Nephron (organoid): ENCODE results near the gene CLIC3.

ENCODE experiments used
- H3K27ac Mint-ChIP-seq, 3 experiments: 2 replicates each; pipeline ENCODE4 v1.8.0; 2020; ENCODE audit warnings: mixed read lengths in 3 of 3, mild to moderate bottlenecking in 2 of 3, moderate library complexity in 1 of 3
- H3K27me3 Mint-ChIP-seq: 2 replicates; pipeline ENCODE4 v1.8.0; 2021; ENCODE audit warnings: low read depth, mild to moderate bottlenecking, moderate library complexity, mixed read lengths
- H3K36me3 Mint-ChIP-seq: 2 replicates; pipeline ENCODE4 v1.8.0; 2020; ENCODE audit warnings: low read depth, mixed read lengths
- H3K4me1 Mint-ChIP-seq: 2 replicates; pipeline ENCODE4 v1.8.0; 2020; ENCODE audit warnings: mixed read lengths
- H3K4me3 Mint-ChIP-seq, 3 experiments: 2 replicates each; pipeline ENCODE4 v1.8.0; 2020; ENCODE audit warnings: mild to moderate bottlenecking in 3 of 3, mixed read lengths in 3 of 3, moderate library complexity in 2 of 3
- H3K9me3 Mint-ChIP-seq: 2 replicates; pipeline ENCODE4 v1.8.0; 2020; ENCODE audit warnings: mixed read lengths
- CTCF ChIP-seq, 3 experiments: fragments of 200-600 bp; sonication (generic); IDR thresholded peaks; one replicate each; pipeline ENCODE4 v1.5.0; 2021; ENCODE audit warnings: antibody characterized with exemption in 3 of 3; ENCODE audit not compliant: unreplicated experiment in 3 of 3

CLIC3 gene

GRCh38 chr9:136977649-136978072 lies 18.7 kb downstream of the CLIC3 start:
- no peak for TF ChIP-seq CTCF (IDR thresholded peaks at IDR 0.05; ENCODE audit: unreplicated experiment in 3 of 3)
- H3K27me3 Mint-ChIP-seq, result no peaks in the 10 kb centered on the region
- no peaks in the 10 kb centered on the region for H3K9me3 Mint-ChIP-seq
- no peak overlapping the region for H3K27ac Mint-ChIP-seq
- H3K4me3 Mint-ChIP-seq, result peak overlapping the region; percentile 69 to 77 (median 70)
- H3K36me3 Mint-ChIP-seq, result no peaks in the 10 kb centered on the region
- H3K4me1 Mint-ChIP-seq, result no peaks in the 10 kb centered on the region

DNA sequence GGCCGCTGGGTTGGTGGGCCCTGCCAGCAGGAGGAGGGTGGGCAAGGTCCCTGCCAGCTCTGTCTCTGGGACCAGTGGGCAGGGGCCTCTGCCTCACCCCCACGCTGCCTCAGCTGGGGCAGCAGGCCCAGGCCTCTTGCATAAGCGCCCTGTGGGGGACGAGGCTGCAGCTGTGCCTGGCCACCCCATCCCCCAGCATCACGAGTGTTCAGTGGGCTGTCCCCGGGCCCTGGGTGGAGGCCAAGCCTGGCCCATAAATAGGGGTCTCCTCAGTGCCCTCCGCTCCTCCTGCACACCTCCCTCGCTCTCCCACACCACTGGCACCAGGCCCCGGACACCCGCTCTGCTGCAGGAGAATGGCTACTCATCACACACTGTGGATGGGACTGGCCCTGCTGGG lies 19.1 kb downstream of the CLIC3 start, which contains the start of gene PTGDS:
PTGDS (plus strand) TSS at position 282 of the 400 bp plus-strand sequence; CDS start at position 357, 75 bp downstream.
- Mint-ChIP-seq H3K4me3 (peak within 1 kb of the TSS; percentile 69 to 77 (median 70)), H3K27ac (peak within 1 kb of the TSS in 1 of 3 experiments; percentile 48)

DNA sequence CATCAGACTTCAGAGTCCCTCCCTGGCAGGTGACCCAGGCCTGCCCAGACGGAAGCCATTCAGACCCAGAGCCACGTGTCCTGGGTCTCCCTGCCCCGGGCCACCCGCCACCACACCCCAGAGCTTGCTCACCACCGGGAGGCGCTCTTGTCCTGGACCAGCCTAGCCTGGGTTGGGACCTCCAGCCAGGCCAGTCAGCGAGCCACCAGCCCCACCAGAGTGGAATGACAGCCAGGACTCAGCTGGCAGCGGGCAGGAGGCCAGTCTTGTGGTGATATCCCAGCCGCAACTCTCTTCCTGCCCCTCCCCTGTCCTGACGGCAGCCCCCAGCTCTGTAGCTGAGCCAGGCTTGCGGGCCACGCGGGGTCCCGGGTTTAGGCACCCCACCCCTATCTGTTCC lies 20.7 kb downstream of the CLIC3 start:
- no peaks in the 10 kb centered on the region for H3K36me3 Mint-ChIP-seq
- H3K27ac Mint-ChIP-seq, result no peak overlapping the region
- no peak overlapping the region for H3K4me3 Mint-ChIP-seq
- no peaks in the 10 kb centered on the region for H3K4me1 Mint-ChIP-seq
- no peaks in the 10 kb centered on the region for H3K27me3 Mint-ChIP-seq
- no peak for TF ChIP-seq CTCF (IDR thresholded peaks at IDR 0.05; ENCODE audit: unreplicated experiment in 3 of 3)
- no peaks in the 10 kb centered on the region for H3K9me3 Mint-ChIP-seq

More for the DNA sequence above, 19.1 kb downstream of the CLIC3 start, which contains the start of gene PTGDS:
- no peaks in the 10 kb centered on the region for H3K9me3 Mint-ChIP-seq
- TF ChIP-seq CTCF (IDR thresholded peaks at IDR 0.05; ENCODE audit: unreplicated experiment in 3 of 3), result no peak
- H3K4me1 Mint-ChIP-seq, result no peaks in the 10 kb centered on the region
- no peaks in the 10 kb centered on the region for H3K27me3 Mint-ChIP-seq
- H3K36me3 Mint-ChIP-seq, result no peaks in the 10 kb centered on the region

GRCh38 chr9:136974817-136975535 lies 21.4 kb downstream of the CLIC3 start:
- Mint-ChIP-seq H3K4me1 (no peaks in the 10 kb centered on the region), H3K36me3 (no peaks in the 10 kb centered on the region), H3K4me3 (peak overlapping the region in 1 of 3 experiments; percentile 47), H3K9me3 (no peaks in the 10 kb centered on the region), H3K27ac (no peak overlapping the region), H3K27me3 (no peaks in the 10 kb centered on the region)
- TF ChIP-seq CTCF (IDR thresholded peaks at IDR 0.05; ENCODE audit: unreplicated experiment in 3 of 3), result no peak

DNA sequence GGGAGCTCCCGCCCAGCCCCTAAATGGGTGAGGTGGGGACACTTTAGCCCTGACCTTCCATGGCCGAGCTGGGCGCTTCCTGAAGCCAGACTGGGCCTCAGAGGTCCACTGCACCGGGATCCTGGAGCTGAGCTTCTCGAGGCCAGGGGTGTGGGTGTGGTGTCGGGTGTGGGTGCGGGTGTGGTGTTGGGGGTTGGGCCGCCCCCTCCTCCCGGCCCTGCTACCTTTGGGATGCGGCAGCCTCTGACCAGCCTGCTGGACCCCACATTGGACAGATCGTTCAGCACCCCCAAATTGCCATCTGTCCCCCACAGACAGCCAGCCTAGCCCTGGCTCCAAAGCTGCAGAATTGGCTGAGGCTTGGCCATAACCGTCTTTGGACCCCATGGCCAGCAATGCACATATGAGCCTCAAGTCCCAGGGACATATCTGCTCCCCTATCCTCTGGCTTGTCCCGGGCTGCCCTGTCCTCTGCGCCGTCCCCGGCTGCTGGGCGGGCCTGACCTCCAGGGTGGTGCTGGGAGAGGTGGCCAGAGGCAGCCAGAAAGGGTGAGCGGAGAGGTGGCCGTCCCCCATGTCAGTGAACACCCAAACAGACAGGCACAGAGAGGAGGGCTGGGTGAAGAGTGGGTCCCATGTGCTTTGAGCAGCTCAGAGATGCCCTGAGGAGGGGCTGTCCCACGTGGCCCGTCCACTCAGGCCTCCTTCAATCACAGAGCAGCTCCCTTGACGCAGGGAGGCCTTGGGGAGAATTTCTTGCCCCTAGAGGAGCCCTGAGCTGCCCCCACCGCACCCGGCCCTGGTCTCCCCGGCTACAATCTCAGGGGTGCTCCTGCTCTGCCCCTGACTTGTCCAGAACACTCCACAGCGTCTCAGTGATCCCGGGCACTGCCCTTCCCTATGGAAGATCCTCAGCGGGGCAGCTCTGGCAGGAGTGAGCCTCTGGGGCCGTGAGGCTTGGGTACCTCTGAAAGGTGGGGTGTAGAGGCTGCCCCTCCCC lies 22.4 kb downstream of the CLIC3 start:
- no peaks in the 10 kb centered on the region for H3K36me3 Mint-ChIP-seq
- no peaks in the 10 kb centered on the region for H3K4me1 Mint-ChIP-seq
- no peak overlapping the region for H3K27ac Mint-ChIP-seq
- no peak overlapping the region for H3K4me3 Mint-ChIP-seq
- no peaks in the 10 kb centered on the region for H3K27me3 Mint-ChIP-seq
- TF ChIP-seq CTCF (IDR thresholded peaks at IDR 0.05; ENCODE audit: unreplicated experiment in 3 of 3), result no peak
- H3K9me3 Mint-ChIP-seq, result no peaks in the 10 kb centered on the region
